Pons (tissue), 1 donor: ENCODE measurements around the gene BEAN1.
A peak's percentile ranks its signal among the peaks of the same experiment; 100 is the strongest.
"Not testable (repeated sequence)": the region's sequence is repeated elsewhere in the genome, so short reads cannot be mapped to it uniquely, and the experiment has no call there.

Experiments
- DNase-seq: peaks from one replicate; pipeline ENCODE4 v3.0.0-alpha.2; 2016; ENCODE audit warnings: low spot score

The BEAN1 gene

GRCh38 chr16:66508914-66509496, 81.9 kb downstream of the BEAN1 start:
- no peak for DNase-seq

GRCh38 chr16:66509576-66509975, 82.5 kb downstream of the BEAN1 start:
- DNase-seq: no peak

GRCh38 chr16:66510298-66510697, 83.2 kb downstream of the BEAN1 start:
- DNase-seq: no peak

GRCh38 chr16:66510711-66511601, 83.9 kb downstream of the BEAN1 start:
- DNase-seq: peak; percentile 46

GRCh38 chr16:66511602-66512271, 84.6 kb downstream of the BEAN1 start:
- peak; percentile 37 for DNase-seq

- no peak for DNase-seq
Observed at GRCh38 chr16:66512272-66513110, 85.4 kb downstream of the BEAN1 start.

- no peak for DNase-seq
Observed at GRCh38 chr16:66513111-66513723, 86.1 kb downstream of the BEAN1 start.

GRCh38 chr16:66514391-66514790, 87.3 kb downstream of the BEAN1 start:
- DNase-seq: not testable (repeated sequence)

GRCh38 chr16:66514980-66515595, 88.0 kb downstream of the BEAN1 start:
- not testable (repeated sequence) for DNase-seq

- DNase-seq: peak; percentile 37
Observed at GRCh38 chr16:66515596-66516508, 88.8 kb downstream of the BEAN1 start.

- DNase-seq: no peak
Observed at GRCh38 chr16:66516509-66516807, 89.4 kb downstream of the BEAN1 start.

GRCh38 chr16:66516808-66517585, 89.9 kb downstream of the BEAN1 start:
- DNase-seq: peak; percentile 98

GRCh38 chr16:66517586-66518263, 90.6 kb downstream of the BEAN1 start:
- peak; percentile 29 for DNase-seq

- DNase-seq: no peak
Observed at GRCh38 chr16:66519482-66520373, 92.6 kb downstream of the BEAN1 start.

GRCh38 chr16:66520406-66521170, 93.5 kb downstream of the BEAN1 start:
- DNase-seq: peak; percentile 70

- DNase-seq: no peak
Observed at GRCh38 chr16:66521252-66521713, 94.2 kb downstream of the BEAN1 start.
